ENCODE data around the gene PTPRB.

PTPRB gene

DNA sequence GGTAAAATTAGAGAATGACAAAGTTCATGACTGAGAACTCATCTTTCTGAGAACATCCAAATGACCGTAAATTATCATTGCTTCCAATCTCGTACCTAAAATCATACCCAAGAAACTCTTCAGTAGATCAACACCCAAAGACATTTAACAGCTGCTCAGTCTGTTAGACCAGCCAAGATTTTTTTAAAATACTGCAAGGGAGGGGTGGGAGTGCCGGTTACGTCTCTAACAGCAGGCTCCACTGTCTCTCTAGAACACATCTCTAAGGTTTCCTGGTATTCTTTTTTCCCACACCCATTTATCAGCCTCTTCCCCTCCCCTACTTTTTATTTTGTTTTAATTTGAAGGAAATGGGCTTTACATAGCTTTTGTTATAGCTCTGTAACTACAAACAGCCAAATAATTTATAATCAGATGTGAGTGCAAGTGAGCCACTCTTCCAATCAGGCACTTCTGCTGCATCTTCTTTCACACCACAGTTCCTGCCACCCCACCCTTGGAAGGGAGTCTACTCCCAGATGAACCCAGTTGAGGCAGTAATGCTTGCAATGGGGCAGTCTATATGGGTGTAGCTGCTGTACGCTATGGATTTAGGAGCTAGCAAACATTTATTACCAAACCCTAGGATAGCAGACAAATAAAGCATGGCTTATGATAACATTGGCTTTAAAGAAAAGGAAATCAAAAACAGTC is 21.9 kb downstream of the PTPRB start:
- Histone ChIP-seq H3K36me3 (ENCODE audit: insufficient read depth, low read length) (no peaks in the 10 kb centered on the region), H3K9ac (ENCODE audit: low read depth, low read length) (no peak overlapping the region), H3K4me2 (ENCODE audit: low read length) (no peak overlapping the region), H3K9me3 (replicated peaks; ENCODE audit: low read length) (no peaks in the 10 kb centered on the region), H3K4me1 (ENCODE audit: control insufficient read depth, insufficient read depth, low read length) (no peaks in the 10 kb centered on the region), H3K27me3 (ENCODE audit: control insufficient read depth, insufficient read depth, low read length) (no peaks in the 10 kb centered on the region), H3K4me3 (ENCODE audit: low read length) (no peak overlapping the region)

DNA sequence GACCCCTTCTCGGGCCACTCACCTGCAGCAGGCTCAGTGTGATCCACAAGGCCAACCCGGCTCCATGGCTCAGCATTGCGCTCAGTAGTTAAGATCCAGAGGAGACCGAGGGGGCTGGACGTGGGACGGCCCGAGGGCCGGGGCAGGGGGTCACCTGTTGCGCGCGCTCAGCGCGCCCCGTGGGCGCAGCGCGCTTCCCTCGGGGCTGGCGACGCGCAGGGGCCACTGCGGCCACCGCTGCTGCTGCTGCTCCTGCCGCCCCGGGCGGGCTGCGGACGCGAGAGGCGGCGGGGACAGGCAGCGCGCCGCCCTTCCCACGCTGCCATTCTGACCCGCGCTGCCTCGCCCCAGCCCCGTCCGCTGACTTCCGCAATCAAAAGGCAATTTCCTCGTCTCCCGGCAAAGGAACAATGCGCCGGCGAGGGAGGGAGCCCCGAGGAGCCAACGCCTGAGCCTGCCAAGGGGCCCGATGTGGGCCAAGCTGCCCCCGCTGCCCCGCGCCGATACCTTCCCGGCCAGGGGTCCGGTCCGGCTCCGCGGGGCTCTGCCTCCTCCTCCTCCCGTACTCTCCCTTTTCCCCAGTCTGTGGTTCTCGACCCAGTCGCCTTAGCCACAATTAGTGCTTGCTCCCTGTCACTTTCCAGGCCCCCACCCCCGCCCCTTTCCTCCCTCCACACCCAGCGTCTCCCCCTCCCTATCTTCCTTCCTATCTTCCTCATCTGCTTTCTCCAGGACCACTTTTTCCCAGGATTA is 27.3 kb downstream of the PTPRB start:
- Histone ChIP-seq H3K4me3 (ENCODE audit: low read length) (peak overlapping the region; percentile 86), H3K36me3 (ENCODE audit: insufficient read depth, low read length) (no peaks in the 10 kb centered on the region), H3K9ac (ENCODE audit: low read depth, low read length) (peak overlapping the region; percentile 79), H3K4me2 (ENCODE audit: low read length) (peak overlapping the region; percentile 94), H3K9me3 (replicated peaks; ENCODE audit: low read length) (no peaks in the 10 kb centered on the region), H3K27me3 (ENCODE audit: control insufficient read depth, insufficient read depth, low read length) (no peaks in the 10 kb centered on the region), H3K4me1 (ENCODE audit: control insufficient read depth, insufficient read depth, low read length) (peaks cover 8% of the 10 kb centered on the region)

GRCh38 chr12:70609203-70609602 is 28.0 kb downstream of the PTPRB start:
- Histone ChIP-seq H3K4me2 (ENCODE audit: low read length) (peak overlapping the region; percentile 94), H3K27me3 (ENCODE audit: control insufficient read depth, insufficient read depth, low read length) (no peaks in the 10 kb centered on the region), H3K9me3 (replicated peaks; ENCODE audit: low read length) (no peaks in the 10 kb centered on the region), H3K9ac (ENCODE audit: low read depth, low read length) (peak overlapping the region; percentile 79), H3K4me3 (ENCODE audit: low read length) (peak overlapping the region; percentile 86), H3K36me3 (ENCODE audit: insufficient read depth, low read length) (no peaks in the 10 kb centered on the region), H3K4me1 (ENCODE audit: control insufficient read depth, insufficient read depth, low read length) (peaks cover 8% of the 10 kb centered on the region)

DNA sequence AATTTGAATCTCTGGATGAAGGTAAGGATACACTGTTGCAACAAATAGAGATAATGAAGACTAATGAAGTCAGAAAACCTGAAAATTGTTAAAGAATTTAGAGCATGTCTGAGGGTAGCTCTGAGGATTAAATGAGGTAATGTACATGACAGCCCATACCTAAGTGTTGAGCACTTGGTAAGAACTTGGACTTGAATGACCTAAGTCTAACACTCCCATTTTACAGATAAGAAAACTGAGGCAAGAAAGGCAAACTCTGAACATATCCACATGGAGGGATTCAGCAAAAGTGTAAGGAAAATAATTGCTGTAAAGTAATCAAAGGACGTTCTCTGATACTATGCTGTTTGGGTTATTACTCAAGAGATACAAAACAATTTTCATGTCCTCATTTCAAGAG is 29.0 kb downstream of the PTPRB start:
- Histone ChIP-seq H3K9me3 (replicated peaks; ENCODE audit: low read length) (no peaks in the 10 kb centered on the region), H3K36me3 (ENCODE audit: insufficient read depth, low read length) (no peaks in the 10 kb centered on the region), H3K4me1 (ENCODE audit: control insufficient read depth, insufficient read depth, low read length) (peaks cover 10% of the 10 kb centered on the region)

GRCh38 chr12:70607107-70607506 is 30.1 kb downstream of the PTPRB start:
- Histone ChIP-seq H3K9ac (ENCODE audit: low read depth, low read length) (no peak overlapping the region), H3K36me3 (ENCODE audit: insufficient read depth, low read length) (no peaks in the 10 kb centered on the region), H3K4me2 (ENCODE audit: low read length) (peak overlapping the region; percentile 36), H3K4me3 (ENCODE audit: low read length) (no peak overlapping the region), H3K27me3 (ENCODE audit: control insufficient read depth, insufficient read depth, low read length) (no peaks in the 10 kb centered on the region), H3K9me3 (replicated peaks; ENCODE audit: low read length) (no peaks in the 10 kb centered on the region), H3K4me1 (ENCODE audit: control insufficient read depth, insufficient read depth, low read length) (peaks cover 20% of the 10 kb centered on the region)

More for the DNA sequence above, 29.0 kb downstream of the PTPRB start:
- Histone ChIP-seq H3K27me3 (ENCODE audit: control insufficient read depth, insufficient read depth, low read length) (no peaks in the 10 kb centered on the region), H3K4me3 (ENCODE audit: low read length) (no peak overlapping the region), H3K4me2 (ENCODE audit: low read length) (no peak overlapping the region), H3K9ac (ENCODE audit: low read depth, low read length) (no peak overlapping the region)

- no peaks in the 10 kb centered on the region for H3K36me3 ChIP-seq (ENCODE audit: insufficient read depth, low read length)
- H3K4me3 ChIP-seq (ENCODE audit: low read length): no peak overlapping the region
- H3K4me2 ChIP-seq (ENCODE audit: low read length): no peak overlapping the region
- no peaks in the 10 kb centered on the region for H3K9me3 ChIP-seq (replicated peaks; ENCODE audit: low read length)
- peaks cover 20% of the 10 kb centered on the region for H3K4me1 ChIP-seq (ENCODE audit: control insufficient read depth, insufficient read depth, low read length)
- no peak overlapping the region for H3K9ac ChIP-seq (ENCODE audit: low read depth, low read length)
- no peaks in the 10 kb centered on the region for H3K27me3 ChIP-seq (ENCODE audit: control insufficient read depth, insufficient read depth, low read length)
Observed at GRCh38 chr12:70605976-70606375, 31.3 kb downstream of the PTPRB start.

GRCh38 chr12:70604662-70605061 is 32.6 kb downstream of the PTPRB start:
- H3K4me1 ChIP-seq (ENCODE audit: control insufficient read depth, insufficient read depth, low read length): peaks cover 19% of the 10 kb centered on the region
- no peaks in the 10 kb centered on the region for H3K27me3 ChIP-seq (ENCODE audit: control insufficient read depth, insufficient read depth, low read length)
- H3K36me3 ChIP-seq (ENCODE audit: insufficient read depth, low read length): no peaks in the 10 kb centered on the region
- no peaks in the 10 kb centered on the region for H3K9me3 ChIP-seq (replicated peaks; ENCODE audit: low read length)
- no peak overlapping the region for H3K9ac ChIP-seq (ENCODE audit: low read depth, low read length)
- H3K4me3 ChIP-seq (ENCODE audit: low read length): no peak overlapping the region
- no peak overlapping the region for H3K4me2 ChIP-seq (ENCODE audit: low read length)

DNA sequence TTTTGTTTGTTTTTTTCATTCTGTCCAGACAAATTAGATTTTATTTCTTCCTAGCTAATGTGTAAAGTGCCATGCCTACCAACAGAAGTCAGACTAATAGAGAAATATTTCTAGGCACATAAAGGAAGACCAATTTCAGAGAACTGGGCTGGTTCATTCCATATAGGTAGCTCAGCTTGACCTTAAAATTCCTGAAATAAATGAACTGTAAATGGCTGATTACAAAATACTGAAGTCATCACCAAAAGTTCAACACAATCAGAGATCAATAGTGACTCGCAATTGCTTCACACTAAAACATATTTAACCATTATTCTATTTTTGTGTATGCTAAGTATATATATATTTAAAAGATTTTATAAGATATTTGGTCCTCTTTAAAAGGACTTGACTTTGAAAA is 34.2 kb downstream of the PTPRB start:
- Histone ChIP-seq H3K9me3 (replicated peaks; ENCODE audit: low read length) (no peaks in the 10 kb centered on the region), H3K4me2 (ENCODE audit: low read length) (peak overlapping the region; percentile 24), H3K4me1 (ENCODE audit: control insufficient read depth, insufficient read depth, low read length) (peaks cover 12% of the 10 kb centered on the region), H3K27me3 (ENCODE audit: control insufficient read depth, insufficient read depth, low read length) (no peaks in the 10 kb centered on the region), H3K36me3 (ENCODE audit: insufficient read depth, low read length) (no peaks in the 10 kb centered on the region), H3K9ac (ENCODE audit: low read depth, low read length) (peak overlapping the region; percentile 43), H3K4me3 (ENCODE audit: low read length) (no peak overlapping the region)

- Histone ChIP-seq H3K9me3 (replicated peaks; ENCODE audit: low read length) (no peaks in the 10 kb centered on the region), H3K4me2 (ENCODE audit: low read length) (no peak overlapping the region), H3K4me1 (ENCODE audit: control insufficient read depth, insufficient read depth, low read length) (peaks cover 12% of the 10 kb centered on the region), H3K36me3 (ENCODE audit: insufficient read depth, low read length) (no peaks in the 10 kb centered on the region), H3K4me3 (ENCODE audit: low read length) (no peak overlapping the region), H3K9ac (ENCODE audit: low read depth, low read length) (no peak overlapping the region), H3K27me3 (ENCODE audit: control insufficient read depth, insufficient read depth, low read length) (no peaks in the 10 kb centered on the region)
Observed at GRCh38 chr12:70598467-70599193, 38.6 kb downstream of the PTPRB start.

DNA sequence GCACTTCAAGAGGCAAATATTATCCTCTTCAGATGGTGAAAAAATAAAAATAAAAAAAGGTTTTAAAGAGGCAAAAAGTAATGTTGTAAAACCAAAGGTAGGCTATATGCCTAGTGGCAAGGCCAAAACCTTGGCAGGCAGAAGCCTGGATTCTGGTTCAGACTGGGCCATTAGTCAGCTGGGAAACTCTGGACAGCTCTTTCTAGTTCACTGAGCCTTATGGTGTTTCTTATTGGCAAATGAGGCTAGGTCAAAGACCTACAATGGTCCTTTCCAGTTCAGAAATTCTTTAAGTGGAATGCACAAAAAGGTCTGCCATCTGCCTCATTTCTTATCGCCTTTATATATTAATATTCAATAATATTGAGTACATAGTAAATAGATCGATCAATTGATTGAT is 44.6 kb downstream of the PTPRB start:
- Histone ChIP-seq H3K4me1 (ENCODE audit: control insufficient read depth, insufficient read depth, low read length) (no peaks in the 10 kb centered on the region), H3K27me3 (ENCODE audit: control insufficient read depth, insufficient read depth, low read length) (no peaks in the 10 kb centered on the region), H3K9me3 (replicated peaks; ENCODE audit: low read length) (no peaks in the 10 kb centered on the region), H3K4me3 (ENCODE audit: low read length) (no peak overlapping the region), H3K9ac (ENCODE audit: low read depth, low read length) (no peak overlapping the region), H3K36me3 (ENCODE audit: insufficient read depth, low read length) (no peaks in the 10 kb centered on the region), H3K4me2 (ENCODE audit: low read length) (no peak overlapping the region)

GRCh38 chr12:70590549-70591226 is 46.5 kb downstream of the PTPRB start:
- H3K4me1 ChIP-seq (ENCODE audit: control insufficient read depth, insufficient read depth, low read length): no peaks in the 10 kb centered on the region
- H3K9me3 ChIP-seq (replicated peaks; ENCODE audit: low read length): no peaks in the 10 kb centered on the region
- no peak overlapping the region for H3K4me2 ChIP-seq (ENCODE audit: low read length)
- H3K36me3 ChIP-seq (ENCODE audit: insufficient read depth, low read length): no peaks in the 10 kb centered on the region
- H3K9ac ChIP-seq (ENCODE audit: low read depth, low read length): no peak overlapping the region
- H3K27me3 ChIP-seq (ENCODE audit: control insufficient read depth, insufficient read depth, low read length): no peaks in the 10 kb centered on the region
- H3K4me3 ChIP-seq (ENCODE audit: low read length): no peak overlapping the region
